HG02938 (cell line): Measurements from ENCODE around the gene RTP5.
"Not testable (repeated sequence)": the region's sequence is repeated elsewhere in the genome, so short reads cannot be mapped to it uniquely, and the experiment has no call there.

Experiments
- ATAC-seq: cut with Tn5 transposase; IDR thresholded peaks from one replicate; pipeline ENCODE4 v1.9.1; 2021; ENCODE audit warnings: mild to moderate bottlenecking, moderate library complexity; ENCODE audit not compliant: unreplicated experiment

Gene RTP5

DNA sequence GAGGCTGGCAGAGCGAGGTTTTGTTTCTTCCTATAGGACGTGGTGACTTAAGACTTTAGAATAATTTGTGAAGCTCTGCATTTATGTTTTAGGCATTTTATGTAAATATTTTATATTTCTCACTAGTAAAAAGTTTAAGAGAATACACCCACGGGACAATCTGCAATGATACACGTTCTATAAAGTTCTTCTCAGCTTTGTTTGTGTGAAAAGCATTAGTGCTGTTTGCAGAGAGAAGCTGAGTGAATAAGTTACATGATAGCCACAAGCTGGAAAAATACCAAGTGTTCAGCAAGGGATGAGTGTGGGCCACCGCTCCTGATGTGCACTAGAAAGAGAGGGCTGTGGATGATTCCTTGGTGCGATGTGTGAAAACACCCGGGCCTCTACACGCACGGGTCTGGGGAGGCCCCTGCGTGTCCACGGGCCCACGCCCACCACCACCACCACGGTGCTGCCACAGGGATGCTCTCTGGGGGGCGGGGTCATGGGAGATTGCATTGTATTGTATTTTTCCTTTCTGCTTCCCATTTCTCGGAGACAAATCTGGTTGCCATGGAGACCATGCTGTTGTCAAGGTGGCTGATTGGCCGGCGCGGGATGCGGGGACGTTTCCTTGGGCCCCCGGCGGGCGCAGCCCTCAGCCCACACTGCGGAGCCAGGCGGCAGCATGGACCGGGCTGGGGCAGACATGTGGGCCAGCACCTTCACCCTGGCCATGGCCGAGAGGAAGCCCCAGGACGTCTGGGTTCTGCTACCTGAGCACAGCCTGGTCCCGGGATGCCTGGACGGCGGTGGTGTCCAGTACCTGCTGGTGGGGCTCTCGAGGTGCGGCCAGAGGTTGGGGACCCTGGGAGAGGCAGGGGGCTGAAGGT lies at the start of gene RTP5:
RTP5 (plus strand) TSS at position 643 of the 875 bp plus-strand sequence; CDS start at position 671, 28 bp downstream.
- ATAC-seq: no peak

DNA sequence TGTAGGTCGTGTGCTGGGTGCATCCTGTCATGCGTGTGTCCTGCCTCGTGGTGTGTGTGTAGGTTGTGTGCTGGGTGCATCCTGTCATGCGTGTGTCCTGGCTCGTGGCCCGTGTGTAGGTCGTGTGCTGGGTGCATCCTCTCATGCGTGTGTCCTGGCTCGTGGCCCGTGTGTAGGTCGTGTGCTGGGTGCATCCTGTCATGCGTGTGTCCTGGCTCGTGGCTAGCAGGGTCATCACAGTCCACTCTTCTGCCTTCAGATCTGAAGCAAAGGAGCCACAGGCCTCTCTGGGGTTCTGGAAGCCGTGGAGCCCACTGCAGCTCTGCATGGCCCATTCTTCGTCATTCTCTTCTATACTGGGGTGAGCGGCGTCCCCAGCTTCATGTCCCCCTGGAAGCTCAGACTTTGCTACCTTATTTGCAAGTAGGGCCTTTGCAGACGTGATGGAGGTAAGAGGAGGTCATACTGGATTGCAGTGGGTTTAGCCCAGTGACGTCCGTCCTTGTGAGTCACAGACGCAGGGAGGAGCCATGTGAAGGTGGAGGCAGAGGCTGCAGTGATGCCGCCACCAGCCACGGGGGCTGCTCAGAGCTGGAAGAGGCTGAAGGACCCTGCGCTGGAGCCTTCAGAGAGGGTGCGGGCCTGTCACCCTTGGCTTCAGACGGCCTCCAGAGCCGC lies 49.4 kb upstream of the RTP5 start:
- ATAC-seq: not testable (repeated sequence)

DNA sequence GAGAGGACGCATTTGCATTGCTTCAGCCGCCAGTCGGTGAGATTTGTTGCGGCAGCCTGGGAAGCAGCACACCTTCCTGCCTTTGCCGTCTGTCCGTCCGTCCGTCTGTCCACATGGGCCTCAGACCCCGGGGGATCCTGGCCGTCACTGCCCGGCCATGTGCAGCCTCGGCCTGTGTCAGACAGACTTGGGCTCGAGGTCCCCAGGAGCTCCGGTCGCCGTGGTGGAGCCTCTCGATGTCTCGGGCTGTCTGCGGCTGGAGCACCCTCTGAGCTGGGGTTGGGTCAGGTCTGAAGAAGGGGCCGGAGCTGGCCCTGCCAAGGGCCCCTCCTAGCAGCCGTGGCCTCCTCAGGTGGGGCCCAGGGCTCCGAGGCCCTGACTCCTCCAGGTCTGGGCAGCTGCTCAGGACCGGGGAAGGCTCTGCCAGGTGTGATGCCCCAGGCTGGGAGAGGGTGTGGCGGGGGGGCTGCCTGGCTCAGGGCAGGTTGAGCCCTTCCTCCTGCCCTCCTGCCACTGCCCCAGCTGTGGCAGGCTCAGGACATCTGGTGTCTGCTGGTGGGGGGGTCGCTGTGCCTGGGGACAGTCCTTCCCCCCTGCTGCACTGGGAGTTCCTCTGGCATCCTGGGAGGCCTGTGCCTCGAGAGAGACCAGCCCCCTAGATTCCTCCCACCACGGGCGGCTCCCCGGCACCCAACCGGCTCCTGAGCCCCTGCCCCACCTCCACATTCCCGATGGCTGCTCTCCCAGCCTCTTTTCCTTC lies 48.7 kb upstream of the RTP5 start:
- ATAC-seq: no peak

DNA sequence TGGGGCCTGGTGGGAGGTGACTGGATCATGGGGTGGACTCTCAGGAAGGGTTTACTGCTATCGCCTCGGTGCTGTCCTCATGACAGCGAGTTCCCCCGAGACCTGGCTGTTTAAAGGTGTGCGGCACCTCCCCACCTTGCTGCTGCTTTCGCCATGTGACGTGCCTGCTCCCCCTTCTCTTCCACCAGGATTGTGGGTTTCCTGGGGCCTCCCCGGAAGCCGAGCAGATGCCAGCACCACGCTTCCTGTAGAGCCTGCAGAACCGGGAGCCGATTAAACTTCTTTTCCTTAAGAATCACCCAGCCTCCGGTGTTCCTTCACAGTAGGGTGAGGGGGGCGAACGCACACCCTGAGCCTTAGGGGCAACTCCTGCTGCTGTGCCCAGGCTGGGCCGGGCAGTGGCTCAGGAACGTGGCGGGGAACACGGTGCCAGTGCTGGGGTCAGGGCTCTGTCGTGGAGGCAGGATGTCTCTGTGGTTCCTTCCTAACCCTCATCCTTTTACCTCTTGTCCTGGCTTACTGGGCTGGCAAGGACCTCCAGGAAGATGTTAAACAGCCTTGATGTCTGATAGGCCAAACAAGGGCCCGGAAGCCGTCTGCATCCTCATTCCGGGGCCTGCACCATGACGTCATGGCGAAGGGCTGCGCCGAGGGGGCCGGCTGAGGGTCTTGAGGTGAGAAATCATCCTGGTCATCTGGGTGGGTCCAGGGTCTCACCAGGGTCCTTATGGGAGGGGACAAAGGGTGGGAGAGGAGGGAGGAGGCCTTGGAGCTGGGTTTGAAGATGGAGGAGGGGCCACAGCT lies 47.9 kb upstream of the RTP5 start:
- no peak for ATAC-seq

DNA sequence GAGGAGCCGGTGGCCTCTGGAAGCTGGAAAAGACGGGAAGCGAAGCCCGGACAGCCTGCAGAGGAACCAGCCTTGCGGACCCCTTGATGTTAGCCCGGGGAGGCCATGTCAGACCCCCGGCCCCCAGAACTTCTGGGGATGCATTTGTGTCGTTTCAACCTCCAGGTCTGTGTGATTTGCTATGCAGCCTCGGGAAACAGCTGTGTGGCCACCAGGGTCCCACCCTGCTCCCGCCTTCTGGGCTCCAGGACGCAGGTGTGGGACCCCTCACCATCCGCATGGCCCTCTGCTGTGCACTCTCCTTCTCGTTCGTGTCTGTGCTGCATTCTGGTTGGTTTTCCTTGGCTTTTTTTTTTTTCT lies 47.3 kb upstream of the RTP5 start:
- ATAC-seq: no peak

- not testable (repeated sequence) for ATAC-seq
Measured at GRCh38 chr2:241823531-241824437, 45.7 kb upstream of the RTP5 start.

DNA sequence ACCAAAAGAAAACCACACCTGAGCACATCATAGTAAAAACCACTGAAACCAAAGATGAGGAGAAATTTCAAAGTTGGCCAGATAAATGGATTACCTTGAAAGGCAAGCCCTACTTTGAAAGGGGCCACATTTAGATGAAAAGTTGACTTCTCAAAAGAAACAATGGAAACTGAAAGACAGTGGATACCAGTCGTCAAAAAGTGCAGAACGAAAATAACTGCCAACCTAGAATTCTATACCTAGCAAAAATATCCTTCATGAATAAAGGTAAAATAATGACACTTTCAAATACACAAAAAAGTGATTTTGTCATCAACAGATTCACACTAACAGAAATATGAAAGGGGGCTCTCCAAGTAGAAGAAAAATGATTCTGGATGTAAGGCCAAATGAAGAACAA lies 42.1 kb upstream of the RTP5 start:
- ATAC-seq: no peak

DNA sequence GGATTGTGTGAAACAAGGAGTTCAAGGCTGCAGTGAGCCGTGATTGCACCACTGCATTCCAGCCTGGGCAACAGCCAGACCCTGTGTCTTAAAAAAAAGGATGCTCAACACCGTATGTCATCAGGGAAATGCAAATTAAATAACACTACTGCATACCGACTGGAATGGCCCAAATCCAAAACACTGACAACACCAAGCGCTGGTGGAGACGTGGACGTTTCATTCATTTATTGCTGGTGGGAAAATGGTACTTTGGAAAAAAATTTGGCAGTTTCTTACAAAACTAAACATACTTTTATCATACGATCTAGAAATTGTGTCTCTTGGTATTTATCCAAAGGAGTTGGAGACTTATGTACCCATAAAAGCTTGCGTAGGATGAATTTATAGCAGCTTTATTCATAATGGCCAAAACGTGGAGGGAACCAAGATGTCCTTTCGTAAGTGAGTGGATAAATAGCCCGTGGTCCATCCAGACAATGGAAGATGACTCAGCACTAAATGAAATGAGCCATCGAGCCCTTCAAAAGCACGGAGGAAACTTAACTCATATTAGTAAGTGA lies 36.3 kb upstream of the RTP5 start:
- no peak for ATAC-seq

GRCh38 chr2:241833756-241834526 lies 35.6 kb upstream of the RTP5 start:
- ATAC-seq: not testable (repeated sequence)

GRCh38 chr2:241834527-241835210 lies 34.9 kb upstream of the RTP5 start:
- ATAC-seq: no peak

DNA sequence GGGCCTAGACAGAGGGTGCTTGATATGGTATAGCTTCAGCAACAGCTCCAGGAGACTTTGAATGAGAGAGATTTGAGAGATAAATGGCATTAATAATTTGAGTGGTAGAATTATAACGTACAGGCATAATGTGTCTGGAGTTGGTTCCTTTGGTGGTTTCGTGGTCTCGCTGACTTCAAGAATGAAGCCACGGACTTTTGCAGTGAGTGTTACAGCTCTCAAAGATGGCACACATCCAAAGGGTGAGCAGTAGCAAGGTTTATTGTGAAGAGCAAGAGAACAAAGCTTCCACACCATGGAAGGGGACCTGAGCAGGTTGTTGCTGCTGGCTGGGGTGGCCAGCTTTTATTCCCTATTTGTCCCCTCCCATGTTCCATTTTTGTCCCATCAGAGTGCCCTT lies 33.9 kb upstream of the RTP5 start:
- no peak for ATAC-seq

DNA sequence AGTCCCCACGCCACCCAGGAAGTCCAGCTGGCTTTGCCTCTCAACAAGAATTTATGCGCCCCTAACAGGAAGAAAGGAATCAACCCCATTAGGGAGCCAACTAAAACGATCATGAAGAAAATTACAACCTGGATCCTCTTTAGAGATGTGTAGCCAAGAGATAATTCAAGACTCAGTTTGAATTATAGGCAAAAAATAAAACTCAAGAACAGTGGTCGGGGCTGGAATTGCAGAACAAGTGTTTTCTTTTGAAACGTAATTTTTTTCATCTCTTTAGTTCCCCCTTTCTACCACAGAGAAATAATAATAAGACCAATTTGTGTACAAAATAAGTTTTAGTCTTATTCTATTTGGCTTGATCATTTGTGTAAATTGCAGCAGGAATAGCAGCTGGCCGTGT lies 33.2 kb upstream of the RTP5 start:
- no peak for ATAC-seq

DNA sequence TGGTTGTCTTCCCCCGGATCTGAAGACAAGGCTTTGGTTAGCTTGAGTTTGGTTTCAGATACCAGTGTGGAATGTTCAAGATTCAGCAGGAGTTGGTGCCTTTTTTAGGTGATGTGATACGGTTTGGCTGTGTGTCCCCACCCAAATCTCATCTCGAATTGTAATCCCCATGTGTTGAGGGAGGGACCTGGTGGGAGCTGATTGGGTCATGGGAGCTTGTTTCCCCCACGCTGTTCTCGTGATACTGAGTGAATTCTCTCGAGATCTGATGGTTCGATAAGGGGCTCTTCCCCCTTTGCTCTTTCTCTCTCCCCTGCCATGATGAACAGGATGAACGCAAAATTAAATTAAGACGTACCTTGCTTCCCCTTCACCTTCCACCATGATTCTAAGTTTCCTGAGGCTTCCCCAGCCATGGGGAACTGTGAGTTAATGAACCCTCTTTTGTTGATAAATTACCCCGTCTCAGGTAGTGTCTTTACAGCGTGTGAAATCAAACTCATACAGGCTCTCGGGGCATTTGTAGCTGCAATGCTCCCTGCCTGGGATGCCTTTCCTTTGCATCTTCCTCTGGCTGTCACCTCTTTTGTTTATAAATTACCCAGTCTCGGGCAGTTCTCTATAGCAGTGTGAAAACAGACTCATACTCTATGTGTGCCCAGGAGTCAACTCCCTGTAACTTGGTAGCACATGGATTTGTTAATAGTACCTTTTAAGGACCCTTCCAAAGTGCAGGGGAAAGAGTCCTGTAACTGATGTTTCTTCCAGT lies 32.1 kb upstream of the RTP5 start:
- no peak for ATAC-seq

- no peak for ATAC-seq
Measured at GRCh38 chr2:241841181-241842066, 28.1 kb upstream of the RTP5 start.

DNA sequence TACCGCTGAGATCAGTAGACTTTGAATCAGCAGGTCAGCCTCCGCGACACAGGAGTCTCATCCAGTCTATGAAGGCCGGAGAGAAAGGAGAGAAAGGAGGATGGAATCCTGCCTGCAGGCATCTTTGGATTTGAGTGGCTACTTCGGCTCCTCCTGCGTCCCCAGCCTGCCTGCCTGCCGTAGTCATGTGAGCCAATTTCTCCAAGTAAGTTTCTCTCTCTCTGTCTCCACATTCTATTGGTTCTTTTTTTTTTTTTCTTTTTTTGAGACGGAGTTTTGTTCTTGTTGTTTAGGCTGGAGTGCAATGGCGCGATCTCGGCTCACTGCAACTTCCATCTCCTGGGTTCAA lies 27.5 kb upstream of the RTP5 start:
- ATAC-seq: no peak

DNA sequence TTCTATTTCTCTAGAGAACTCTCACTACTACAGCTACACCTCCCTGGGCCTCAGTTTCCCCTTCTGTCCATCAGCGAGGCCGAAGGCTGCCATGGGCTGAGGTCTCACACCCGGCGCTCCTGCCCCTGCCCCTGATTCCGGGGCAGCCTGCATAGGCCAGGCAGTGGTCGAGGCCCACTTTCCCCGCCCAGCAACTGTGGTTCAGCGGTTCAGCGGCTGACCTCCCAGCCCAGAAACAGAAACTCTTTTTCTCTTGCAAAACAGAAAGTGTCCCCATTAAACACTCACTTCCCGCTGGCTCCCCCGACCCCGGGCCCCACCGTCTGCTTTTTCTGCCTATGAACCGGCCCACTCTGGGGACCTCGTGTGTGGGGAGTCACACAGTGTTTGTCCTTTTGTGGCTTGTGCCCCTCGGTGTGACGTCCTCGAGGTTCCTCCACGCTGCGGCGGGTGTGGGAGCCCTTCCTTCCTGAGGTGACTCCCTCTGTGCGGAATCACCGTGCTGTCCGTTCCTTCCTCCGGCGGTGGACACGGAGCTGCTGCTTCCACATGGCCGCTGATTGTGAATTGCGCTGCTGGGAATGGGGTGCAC lies 26.8 kb upstream of the RTP5 start:
- no peak for ATAC-seq
